ENCODE measurements around the gene ST14.

The ST14 gene

GRCh38 chr11:130159657-130160497, at the start of gene ST14:
TSS of gene ST14 (plus strand) at chr11:130159782. CDS start at chr11:130159980, 198 bp downstream.
- FAIRE-seq, result no peak

- no peak for FAIRE-seq
Measured at GRCh38 chr11:130110339-130111108, 49.1 kb upstream of the ST14 start.

DNA sequence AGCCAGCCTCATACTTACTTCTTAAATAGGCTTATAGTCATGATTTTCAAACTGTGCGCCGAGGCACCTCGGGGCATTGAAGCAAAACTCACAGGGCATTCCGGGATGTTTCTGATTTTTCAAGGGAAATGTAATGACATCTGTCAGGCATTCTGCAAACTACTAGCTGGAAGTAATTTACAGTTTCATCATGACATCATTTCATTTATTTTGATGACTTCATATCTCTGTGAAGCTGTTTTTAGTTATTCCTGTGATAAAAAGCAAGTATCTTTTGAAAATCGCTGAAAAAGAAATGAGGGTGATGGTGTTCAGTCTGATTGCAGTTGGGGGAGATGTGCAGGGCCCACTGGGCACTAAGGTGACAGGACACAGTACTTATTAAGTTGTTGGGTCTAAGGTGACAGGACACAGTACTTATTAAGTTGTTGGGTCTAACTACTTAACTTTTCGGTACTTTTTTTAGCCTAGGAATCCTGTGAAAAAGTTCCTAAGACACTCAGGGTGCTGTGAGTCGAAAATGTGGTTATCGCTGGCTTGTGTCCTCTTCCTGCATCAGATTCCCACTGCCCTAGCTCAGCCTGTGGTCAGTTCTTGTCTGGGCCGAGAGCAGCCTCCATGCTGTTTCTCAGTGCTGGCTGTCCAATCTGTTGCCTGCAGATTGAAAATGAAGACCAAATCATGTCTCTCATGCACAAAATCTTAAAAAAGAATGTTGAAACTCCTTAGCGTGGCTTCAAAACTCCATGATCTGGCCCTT, 47.3 kb upstream of the ST14 start:
- no peak for FAIRE-seq

DNA sequence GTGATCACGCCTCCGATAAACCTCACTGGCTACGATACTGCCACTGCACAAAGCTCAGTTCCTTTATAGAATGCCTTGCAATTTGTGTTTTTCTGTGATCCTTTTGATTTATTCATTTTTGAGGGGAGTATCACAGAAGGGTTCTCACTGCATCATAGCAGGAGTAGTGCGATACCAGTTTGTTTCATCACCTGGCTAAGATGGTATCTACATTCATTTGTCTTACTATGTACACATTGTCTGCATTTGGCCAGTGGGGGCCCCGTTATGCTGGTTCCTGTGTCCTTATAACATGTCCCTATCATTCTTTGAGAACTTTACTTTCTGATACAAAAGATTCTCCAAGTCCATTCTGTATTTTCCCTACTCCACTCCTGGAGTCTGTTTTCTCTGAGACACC, 45.3 kb upstream of the ST14 start:
- no peak for FAIRE-seq

- no peak for FAIRE-seq
Measured at GRCh38 chr11:130114726-130115125, 44.9 kb upstream of the ST14 start.

DNA sequence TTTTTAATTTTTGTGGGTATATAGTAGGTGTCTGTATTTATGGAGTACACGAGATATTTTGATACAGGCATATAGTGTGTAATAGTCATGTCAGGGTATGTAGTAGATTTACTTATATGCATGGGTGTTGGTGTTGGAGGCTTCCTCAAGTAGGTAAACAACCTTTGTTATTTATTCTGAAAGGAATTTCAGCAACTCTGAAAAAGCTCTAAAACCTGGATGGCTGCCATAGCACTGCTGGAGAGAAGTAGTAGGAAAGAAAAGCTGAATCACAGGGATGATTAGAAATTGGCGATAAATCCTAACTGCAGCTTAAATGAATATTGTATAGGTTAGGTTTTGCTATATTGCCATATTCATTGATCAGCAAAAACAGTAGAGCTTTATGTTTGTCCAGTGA, 44.4 kb upstream of the ST14 start:
- no peak for FAIRE-seq

DNA sequence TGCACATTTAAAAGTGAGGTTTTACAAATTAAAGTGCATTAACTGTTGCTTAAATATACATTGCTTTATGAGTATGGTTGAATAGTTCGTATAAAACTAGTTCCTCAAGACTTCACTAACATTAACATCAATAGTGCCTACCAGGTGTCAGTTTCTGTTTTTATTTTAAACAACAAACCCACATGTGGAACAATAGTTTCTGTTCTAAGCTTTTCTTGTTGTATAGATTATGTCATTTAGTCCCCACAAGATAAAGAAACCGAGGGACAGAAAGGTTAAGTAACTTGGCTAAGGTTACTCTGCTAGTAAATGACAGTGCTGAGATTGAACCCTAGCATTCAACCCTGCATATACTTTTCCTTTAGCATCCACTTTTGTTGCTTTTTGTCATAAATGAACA, 41.4 kb upstream of the ST14 start:
- no peak for FAIRE-seq

- FAIRE-seq, result no peak
Measured at GRCh38 chr11:130118636-130119387, 40.8 kb upstream of the ST14 start.

- no peak for FAIRE-seq
Measured at GRCh38 chr11:130120045-130120444, 39.5 kb upstream of the ST14 start.

DNA sequence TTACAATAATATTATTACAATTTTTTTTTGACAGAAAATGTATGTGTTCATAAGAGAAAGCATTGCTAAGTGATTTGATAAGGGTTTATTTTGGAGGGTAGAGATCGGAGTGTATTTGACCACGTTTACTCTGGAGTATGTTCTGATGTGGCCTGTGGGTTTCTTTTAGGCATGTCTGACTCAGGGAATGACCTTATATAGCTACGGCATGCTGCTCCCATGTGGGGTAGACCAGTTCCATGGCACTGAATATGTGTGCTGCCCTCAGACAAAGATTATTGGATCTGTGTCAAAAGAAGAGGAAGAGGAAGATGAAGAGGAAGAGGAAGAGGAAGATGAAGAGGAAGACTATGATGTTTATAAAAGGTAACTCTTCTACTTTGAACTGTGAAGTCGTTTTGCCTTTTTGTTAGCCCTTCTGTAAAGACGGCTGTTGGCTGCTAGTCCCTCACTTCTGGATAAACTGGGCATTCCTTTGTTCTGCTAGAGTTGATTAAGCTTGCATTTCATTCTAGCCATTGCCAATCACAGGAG, 38.1 kb upstream of the ST14 start:
- no peak for FAIRE-seq

GRCh38 chr11:130122141-130122575, 37.4 kb upstream of the ST14 start:
- FAIRE-seq, result no peak

- FAIRE-seq, result no peak
Measured at GRCh38 chr11:130123414-130124040, 36.1 kb upstream of the ST14 start.

GRCh38 chr11:130124096-130124495, 35.5 kb upstream of the ST14 start:
- no peak for FAIRE-seq

DNA sequence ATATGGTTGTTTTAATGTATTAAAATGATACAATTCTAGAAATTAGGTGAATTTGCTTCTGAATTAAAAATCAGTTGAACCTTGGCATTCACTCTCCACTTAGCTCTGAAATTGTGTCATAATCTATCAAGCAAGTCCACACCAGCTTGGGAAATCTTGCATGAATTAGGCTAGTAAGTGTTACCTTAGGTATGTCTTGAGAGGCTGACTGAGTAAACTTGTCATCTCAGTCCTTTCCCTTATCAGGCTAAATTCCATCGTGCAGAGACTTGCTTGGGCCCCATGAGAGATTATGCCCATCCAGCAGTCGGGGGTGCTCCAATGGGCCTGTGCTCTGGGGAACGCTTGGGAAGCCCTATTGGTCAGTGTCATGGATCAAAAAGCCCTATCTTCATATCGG, 33.9 kb upstream of the ST14 start:
- no peak for FAIRE-seq

- no peak for FAIRE-seq
Measured at GRCh38 chr11:130126516-130126915, 33.1 kb upstream of the ST14 start.

DNA sequence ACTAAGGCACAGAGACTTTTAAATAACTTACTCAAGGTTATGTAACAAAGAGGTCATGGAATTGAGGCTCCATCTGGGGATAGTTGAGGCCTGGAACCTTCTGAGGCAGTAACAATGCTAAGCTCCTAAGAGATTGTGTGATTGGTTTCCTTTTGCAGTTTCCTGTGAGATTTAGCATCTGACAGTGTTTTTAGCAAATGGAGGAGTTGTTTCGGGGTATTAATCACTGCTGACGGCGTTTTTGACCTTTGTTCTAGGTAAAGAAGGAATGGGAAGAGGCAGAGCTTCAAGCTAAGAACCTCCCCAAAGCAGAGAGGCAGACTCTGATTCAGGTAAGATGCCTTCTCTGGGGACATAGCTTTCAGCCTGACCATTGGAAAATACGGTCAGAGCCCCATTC, 32.1 kb upstream of the ST14 start:
- FAIRE-seq, result no peak

DNA sequence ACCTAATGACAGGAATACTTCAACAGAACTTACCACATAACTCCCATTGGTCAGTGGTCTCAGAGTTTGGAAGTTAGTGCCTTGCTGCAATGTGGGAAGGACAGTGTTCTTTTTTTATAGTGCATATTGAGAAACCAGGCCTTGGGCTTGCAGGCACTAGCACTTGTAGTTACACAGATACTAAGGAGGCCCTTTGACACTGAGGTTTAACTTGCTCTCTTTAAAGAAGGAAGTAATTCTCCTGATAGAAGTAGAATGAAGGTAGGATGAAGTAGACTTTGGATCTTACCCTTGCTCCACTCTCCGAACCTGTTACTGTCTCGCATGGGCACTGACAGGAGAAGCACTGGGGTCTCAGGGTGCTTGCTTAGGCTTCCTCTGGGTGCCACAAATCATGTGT, 31.0 kb upstream of the ST14 start:
- FAIRE-seq, result no peak

DNA sequence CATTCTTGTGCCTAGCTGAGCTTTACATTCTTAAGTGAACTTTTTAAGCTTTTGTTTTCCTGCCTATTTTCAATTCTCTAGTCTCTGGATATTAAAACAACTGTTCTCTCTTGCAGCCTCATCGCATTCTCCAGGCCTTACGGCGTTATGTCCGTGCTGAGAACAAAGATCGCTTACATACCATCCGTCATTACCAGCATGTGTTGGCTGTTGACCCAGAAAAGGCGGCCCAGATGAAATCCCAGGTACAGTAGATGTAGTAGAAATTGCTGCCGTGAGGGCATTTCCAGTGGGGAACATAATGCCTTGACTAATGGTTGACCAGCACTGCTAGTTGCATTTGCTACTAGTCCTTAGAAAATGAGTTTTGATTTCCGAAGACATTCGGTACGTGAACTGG, 29.7 kb upstream of the ST14 start:
- no peak for FAIRE-seq

DNA sequence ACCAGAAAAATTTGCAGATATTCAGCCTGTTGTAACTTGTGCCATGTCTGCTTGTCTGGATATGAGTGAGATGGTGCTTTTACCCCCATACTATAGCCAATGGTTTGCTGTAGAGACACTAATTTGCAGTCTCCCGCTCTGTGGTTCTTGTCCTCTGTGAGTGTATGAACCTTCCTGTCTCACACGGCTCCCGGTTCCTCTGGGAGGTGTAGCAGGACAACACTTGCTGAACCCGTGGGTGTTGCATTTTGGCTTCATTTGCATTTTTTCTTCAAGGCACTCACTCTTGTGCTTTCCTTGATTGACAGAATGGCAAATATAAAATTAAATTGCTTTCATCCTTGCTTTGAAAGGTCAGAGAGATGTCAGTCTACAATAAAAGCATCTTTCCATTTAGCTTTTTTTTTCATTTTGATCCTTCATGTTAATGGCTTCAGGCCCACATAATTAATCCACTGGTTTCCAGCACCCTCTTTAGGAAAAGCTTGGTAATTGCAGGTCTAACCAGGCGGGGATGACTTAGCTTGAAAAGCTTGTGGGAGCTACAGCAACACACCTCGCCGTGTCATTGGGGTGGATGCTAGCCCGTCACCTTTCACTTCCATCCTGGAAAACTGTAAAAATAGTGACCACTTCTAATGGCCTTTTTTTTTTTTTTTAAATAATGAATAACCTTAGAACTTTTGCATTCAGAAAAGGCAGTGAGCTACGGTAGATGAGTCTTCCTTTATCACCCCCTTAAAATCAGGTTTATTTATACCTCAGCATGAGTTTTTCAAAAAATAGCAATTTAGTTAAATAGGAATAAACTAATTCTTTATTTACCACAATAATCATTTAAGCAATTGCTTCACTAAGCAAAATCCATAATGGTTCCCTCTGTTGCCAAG, 27.4 kb upstream of the ST14 start:
- FAIRE-seq, result peak; percentile 54

GRCh38 chr11:130133716-130134115, 25.9 kb upstream of the ST14 start:
- no peak for FAIRE-seq

DNA sequence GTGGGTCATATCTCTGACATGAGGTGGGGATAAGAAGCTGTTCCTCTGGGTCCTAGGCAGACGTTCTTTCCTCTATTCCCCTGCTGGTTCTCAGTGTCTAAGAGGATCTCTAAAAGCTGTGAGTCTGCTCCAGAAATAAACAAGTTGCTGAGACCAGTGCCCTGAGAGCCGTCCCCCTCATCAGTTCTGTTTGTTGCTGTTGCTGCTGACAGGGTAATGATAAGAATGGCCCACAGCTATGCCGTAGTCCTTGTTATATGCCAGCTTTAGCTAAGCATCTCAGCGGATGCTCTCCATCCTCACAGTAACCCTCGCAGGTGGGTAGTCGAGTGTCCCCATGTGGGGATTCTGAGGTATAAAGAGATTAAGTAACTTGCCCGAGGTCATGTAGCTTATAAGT, 23.5 kb upstream of the ST14 start:
- FAIRE-seq, result no peak

All from endometrium (tissue), 2 donors.